ENCODE results near the gene SERP2. TPM values are rescaled to one million over a fixed set of nuclear protein-coding genes. Genes with fewer than 3 reads are reported as not detected.

The SERP2 gene
- total RNA-seq, 1 experiment from 2014 or later: not detected

DNA sequence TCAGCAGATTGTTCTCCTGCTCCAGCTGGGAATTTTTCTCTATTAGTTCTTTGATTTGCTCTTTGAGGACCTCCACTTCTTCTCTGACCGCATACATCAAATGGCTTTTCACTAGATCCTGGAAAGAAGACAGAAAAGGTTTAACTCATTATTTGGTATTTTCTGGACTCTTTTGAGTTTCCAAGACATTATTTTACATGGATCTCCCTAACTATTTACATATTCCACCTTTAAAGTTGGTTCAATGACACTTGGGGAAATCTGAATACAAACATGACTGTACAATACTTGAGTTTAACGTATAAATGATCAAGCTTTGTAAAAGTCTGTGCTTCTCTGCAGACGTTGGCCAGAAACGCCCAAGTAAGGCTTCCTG is 61.1 kb downstream of the SERP2 start:
- Histone ChIP-seq H3K27me3 (no peaks in the 10 kb centered on the region), H3K4me3 (peak overlapping the region; percentile 71), H3K36me3 (peaks cover 30% of the 10 kb centered on the region), H3K9me3 (no peaks in the 10 kb centered on the region)
- no peak for DNase-seq

DNA sequence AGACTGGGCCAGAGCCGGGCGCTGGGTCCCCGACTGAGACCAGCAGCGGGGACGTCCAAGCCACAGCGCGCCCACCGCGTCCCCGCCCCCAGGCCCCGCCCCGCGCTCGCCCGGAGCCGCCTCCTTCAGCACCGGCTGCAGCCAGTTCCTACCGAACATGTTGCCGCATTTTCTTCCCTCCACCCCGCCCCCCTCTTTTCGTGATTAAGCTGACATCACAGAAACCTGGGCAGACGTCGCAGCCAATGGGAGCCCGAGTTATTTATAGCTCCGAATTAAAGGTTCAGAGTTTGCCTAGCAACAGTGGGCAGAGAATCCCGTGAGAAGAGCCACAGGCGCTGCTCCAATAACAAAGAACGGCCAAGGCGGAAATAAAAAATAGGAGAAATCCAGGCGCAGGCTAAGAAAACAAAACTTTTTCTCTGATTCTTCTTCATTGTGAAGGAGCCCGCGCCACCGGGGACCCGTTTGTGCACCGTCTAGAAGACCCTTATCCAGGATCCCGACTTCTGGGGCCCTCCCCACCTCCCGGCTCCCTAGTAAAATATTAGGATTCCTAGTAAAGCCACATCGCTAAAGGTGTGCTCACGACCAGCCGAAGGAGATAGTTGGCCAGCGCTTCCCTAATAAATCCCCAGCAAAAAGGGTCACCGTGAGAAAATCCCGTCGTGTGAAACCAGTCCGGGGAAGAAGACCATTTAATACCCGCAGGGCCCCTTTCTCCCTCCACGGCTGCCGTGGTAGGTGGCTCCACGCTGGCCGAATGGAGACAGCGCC is 61.7 kb downstream of the SERP2 start:
- H3K36me3 ChIP-seq: peaks cover 30% of the 10 kb centered on the region
- peak; percentile 92 for DNase-seq
- no peaks in the 10 kb centered on the region for H3K27me3 ChIP-seq
- H3K9me3 ChIP-seq: no peaks in the 10 kb centered on the region
- peak overlapping the region; percentile 71 for H3K4me3 ChIP-seq

DNA sequence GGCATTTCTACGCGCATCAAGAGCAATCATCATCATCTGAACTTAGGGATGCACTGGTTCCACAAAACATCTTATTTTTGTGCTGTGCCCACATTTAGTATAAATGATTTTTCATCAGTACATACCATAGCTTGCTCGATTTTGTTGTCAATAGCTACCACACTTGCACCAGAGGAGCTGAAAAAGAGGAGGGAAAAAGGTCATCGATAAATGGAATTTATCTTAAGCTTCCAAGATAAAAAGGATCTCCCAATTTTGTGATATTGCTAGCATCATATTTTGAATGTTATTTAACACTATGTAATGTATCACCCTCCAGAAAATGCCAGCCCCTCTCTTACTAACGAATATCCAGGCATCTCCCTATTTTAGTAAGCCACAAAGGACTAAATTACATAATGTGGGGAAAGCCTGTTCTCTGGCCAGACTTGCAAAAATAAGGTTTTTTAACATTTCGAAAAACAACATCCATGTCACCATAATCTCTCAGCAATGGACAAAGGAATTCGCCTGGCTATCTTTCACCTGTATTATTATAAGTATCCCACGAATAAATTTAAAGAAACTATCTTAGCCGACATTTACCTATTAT is 62.4 kb downstream of the SERP2 start:
- Histone ChIP-seq H3K27me3 (no peaks in the 10 kb centered on the region), H3K4me3 (peak overlapping the region; percentile 71), H3K36me3 (peaks cover 30% of the 10 kb centered on the region), H3K9me3 (no peaks in the 10 kb centered on the region)
- DNase-seq: no peak

DNA sequence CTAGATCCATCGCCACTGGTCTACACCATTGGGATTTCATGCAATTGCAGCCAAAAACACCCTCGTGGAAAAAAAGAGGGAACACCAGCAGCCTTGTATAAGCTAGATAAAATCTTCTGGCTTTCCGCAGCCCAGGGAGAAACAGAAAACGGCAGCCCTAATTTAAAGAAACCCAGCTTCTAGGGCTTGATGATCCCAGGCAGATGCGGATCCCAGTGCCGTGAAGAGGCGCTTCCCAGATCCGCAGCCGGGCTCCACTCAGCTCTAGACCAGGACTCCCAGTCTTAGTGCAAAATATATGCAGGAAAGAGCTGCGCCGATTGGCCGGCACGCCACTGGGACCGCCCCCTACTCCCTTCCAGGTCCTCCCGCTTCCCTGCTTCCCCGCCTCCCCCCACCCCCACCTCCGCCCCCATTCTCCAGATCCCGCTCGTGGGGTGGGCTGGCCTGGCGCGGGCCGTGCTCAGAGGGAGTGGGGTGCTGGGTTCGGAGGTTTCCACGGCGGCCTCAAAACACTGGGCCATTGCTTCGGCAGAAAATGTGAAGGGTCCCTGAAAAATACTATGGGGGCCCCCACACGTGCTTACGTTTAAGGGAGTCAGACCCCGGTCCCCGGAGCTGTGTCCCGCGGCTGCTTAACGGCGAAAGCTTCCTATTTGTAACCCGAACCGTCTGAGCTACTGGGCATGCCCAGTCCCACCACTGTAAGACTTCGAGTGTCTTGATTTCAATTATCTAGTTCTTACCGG is 63.1 kb downstream of the SERP2 start:
- H3K36me3 ChIP-seq: peaks cover 30% of the 10 kb centered on the region
- H3K27me3 ChIP-seq: no peaks in the 10 kb centered on the region
- H3K4me3 ChIP-seq: peak overlapping the region; percentile 71
- DNase-seq: peak; percentile 95
- H3K9me3 ChIP-seq: no peaks in the 10 kb centered on the region

DNA sequence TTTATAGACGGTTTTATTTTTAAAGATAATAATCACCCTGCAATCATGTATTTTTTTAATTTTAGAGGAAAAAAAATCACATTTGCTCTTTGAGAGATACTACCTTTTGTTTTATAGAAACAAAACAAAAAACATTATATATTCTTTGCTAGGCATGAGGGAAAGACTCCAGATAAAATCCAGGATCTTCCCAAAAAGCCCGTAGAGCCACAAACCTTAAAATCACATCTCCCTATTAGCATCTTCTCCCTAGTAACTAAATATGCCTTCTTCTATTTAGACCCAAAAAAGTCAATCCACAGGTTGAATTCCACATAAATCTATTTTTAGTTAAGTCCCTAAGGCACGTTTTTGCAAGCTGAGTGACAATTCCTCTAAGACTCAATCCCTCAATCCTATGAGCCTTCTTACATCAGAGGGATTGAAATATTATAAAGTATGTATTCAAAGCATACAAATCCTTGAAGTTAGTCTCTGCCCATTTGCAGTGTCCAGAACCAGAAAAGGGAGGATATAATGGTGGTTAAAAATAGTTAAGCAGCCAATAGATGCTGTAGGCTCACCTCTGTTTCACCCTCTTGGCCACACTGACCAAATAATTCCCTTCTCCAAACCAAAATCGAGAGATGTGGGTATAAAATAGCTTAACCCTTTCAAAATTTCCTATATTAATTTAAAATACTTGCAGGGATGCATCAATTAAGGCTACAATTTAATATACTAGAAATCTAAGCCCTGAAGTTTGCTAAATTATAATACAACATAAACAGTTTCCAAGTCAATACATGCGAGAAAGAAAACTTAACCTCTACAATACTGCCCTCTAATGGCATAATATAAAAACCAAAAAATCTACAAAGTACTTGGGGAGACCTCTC is 64.0 kb downstream of the SERP2 start:
- H3K36me3 ChIP-seq: peaks cover 30% of the 10 kb centered on the region
- no peak for DNase-seq
- peak overlapping the region; percentile 71 for H3K4me3 ChIP-seq
- no peaks in the 10 kb centered on the region for H3K9me3 ChIP-seq
- no peaks in the 10 kb centered on the region for H3K27me3 ChIP-seq

DNA sequence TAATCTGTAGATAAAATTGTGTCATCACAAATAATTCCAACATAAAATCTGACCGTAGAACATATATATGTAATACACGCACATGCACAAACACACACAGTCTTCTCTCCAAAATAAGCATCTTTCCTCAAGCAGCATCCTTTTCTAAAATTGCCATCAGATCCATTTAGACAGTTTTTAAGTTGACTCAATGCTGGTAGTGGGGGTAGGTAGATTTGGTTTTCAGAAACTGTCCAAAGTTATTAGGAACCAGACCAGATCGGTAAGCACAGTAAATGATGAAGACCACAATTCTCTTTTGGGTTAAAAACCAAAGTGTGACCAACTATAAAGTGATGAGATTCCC is 64.6 kb downstream of the SERP2 start:
- Histone ChIP-seq H3K9me3 (no peaks in the 10 kb centered on the region), H3K36me3 (peaks cover 25% of the 10 kb centered on the region), H3K4me3 (no peak overlapping the region), H3K27me3 (no peaks in the 10 kb centered on the region)
- DNase-seq: no peak

DNA sequence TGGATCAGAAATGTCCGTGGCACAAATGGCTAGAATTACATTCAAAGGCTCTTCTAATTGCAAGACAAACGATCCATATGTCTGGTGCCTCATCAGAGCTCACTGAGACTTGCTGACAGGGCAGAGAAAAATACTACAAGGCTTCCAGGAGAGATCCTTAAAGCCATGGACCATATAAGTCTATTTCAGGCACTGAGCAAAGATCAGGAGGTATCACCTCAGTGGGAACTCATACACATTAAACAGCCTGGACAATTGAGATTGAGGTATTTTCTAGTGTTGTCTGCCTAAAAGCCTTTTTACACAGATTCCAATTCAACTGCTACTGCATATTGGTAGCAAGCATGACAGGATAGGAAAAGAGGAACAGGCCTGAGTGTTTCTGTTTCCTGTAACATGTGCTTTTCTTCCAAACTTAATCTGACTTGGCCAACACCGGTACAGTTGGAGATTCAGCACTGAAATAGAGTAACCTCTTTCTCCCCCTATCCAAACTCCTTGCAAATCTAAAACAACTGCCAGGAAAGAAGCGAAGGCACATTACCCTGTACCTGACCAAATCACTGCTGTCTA is 65.9 kb downstream of the SERP2 start:
- no peak for DNase-seq
- H3K36me3 ChIP-seq: peaks cover 11% of the 10 kb centered on the region
- H3K27me3 ChIP-seq: no peaks in the 10 kb centered on the region
- no peaks in the 10 kb centered on the region for H3K9me3 ChIP-seq
- H3K4me3 ChIP-seq: no peak overlapping the region

DNA sequence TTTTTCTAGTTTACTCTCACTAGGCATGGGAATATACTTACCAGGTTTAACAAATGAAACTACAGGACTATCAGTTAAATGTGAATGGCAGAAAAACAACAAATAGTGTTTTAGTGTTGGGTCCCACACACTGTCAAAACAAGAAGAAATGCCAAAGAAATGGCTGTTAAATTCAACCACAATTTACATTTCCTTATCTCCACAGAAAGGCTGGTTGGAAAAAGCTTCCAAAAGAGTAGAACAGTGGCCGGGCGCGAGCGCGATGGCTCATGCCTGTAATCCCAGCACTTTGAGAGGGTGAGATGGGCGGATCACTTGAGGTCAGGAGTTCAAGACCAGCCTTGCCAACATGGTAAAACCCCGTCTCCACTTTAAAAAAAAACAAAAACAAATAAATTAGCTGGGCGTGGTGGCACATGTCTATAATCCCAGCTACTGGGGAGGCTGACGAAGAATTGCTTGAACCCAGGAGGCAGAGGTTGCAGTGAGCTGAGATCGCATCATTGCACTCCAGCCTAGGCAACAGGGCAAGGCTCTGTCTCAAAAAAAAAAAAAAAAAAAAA is 66.5 kb downstream of the SERP2 start:
- peaks cover 7% of the 10 kb centered on the region for H3K36me3 ChIP-seq
- DNase-seq: peak; percentile 31
- H3K9me3 ChIP-seq: no peaks in the 10 kb centered on the region
- H3K4me3 ChIP-seq: no peak overlapping the region
- no peaks in the 10 kb centered on the region for H3K27me3 ChIP-seq

Other genes with a start within 250 kb of the SERP2 start
- gene TSC22D1, start 202.5 kb downstream of the SERP2 start, total RNA-seq (2014; rRNA removed; shearing (Covaris generic); ENCODE audit: low replicate concordance): 55.5 and 62.8 TPM in 2 replicates